HL-60 (cell line): ENCODE data around the gene TBC1D5.

ENCODE experiments used
- TF ChIP-seq, protein P1 (sequence below): IDR thresholded peaks from 2 replicates; pipeline ENCODE4 v1.6.1; 2012; ENCODE audit warnings: low read depth; ENCODE audit not compliant: insufficient replicate concordance
- TF ChIP-seq, protein P2 (sequence below): IDR thresholded peaks from one replicate; pipeline ENCODE4 v1.5.1; 2011; ENCODE audit warnings: low read length, control low read depth, inconsistent platforms; ENCODE audit not compliant: insufficient read depth

GRCh38 chr3:17300441-17300840 is 442.0 kb downstream of the TBC1D5 start:
- TF ChIP-seq, protein P1, sequence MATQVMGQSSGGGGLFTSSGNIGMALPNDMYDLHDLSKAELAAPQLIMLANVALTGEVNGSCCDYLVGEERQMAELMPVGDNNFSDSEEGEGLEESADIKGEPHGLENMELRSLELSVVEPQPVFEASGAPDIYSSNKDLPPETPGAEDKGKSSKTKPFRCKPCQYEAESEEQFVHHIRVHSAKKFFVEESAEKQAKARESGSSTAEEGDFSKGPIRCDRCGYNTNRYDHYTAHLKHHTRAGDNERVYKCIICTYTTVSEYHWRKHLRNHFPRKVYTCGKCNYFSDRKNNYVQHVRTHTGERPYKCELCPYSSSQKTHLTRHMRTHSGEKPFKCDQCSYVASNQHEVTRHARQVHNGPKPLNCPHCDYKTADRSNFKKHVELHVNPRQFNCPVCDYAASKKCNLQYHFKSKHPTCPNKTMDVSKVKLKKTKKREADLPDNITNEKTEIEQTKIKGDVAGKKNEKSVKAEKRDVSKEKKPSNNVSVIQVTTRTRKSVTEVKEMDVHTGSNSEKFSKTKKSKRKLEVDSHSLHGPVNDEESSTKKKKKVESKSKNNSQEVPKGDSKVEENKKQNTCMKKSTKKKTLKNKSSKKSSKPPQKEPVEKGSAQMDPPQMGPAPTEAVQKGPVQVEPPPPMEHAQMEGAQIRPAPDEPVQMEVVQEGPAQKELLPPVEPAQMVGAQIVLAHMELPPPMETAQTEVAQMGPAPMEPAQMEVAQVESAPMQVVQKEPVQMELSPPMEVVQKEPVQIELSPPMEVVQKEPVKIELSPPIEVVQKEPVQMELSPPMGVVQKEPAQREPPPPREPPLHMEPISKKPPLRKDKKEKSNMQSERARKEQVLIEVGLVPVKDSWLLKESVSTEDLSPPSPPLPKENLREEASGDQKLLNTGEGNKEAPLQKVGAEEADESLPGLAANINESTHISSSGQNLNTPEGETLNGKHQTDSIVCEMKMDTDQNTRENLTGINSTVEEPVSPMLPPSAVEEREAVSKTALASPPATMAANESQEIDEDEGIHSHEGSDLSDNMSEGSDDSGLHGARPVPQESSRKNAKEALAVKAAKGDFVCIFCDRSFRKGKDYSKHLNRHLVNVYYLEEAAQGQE, result no peak
- TF ChIP-seq, protein P2, sequence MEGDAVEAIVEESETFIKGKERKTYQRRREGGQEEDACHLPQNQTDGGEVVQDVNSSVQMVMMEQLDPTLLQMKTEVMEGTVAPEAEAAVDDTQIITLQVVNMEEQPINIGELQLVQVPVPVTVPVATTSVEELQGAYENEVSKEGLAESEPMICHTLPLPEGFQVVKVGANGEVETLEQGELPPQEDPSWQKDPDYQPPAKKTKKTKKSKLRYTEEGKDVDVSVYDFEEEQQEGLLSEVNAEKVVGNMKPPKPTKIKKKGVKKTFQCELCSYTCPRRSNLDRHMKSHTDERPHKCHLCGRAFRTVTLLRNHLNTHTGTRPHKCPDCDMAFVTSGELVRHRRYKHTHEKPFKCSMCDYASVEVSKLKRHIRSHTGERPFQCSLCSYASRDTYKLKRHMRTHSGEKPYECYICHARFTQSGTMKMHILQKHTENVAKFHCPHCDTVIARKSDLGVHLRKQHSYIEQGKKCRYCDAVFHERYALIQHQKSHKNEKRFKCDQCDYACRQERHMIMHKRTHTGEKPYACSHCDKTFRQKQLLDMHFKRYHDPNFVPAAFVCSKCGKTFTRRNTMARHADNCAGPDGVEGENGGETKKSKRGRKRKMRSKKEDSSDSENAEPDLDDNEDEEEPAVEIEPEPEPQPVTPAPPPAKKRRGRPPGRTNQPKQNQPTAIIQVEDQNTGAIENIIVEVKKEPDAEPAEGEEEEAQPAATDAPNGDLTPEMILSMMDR, result no peak
